ENCODE data around the gene ZEB2. TPM values are rescaled to one million over a fixed set of nuclear protein-coding genes. Genes with fewer than 3 reads are reported as not detected.

The ZEB2 gene
- total and polyA plus RNA-seq, 10 of the 15 experiments (the other 5 are each of a cell fraction or from before 2014, with no cell fraction given): 0.14 to 3.2 (median 0.84) TPM

GRCh38 chr2:144405982-144406788 lies 113.7 kb downstream of the ZEB2 start:
- SMC1A ChIA-PET (ENCODE audit: uncharacterized antibody, unreplicated experiment): interaction anchor here (0.6 to 0.7 kb wide), 3 partner anchors 75 to 1311 kb away, joined by 3 to 4 read pairs (median 3); no protein-coding TSS in a partner anchor

More at GRCh38 chr2:144405982-144406788, 113.7 kb downstream of the ZEB2 start:
- CTCF ChIA-PET: interaction anchor here (1.4 kb wide), 1 partner anchor 43 kb away, joined by 3 read pairs; no protein-coding TSS in a partner anchor
- DNase-seq (ENCODE audit: low read depth, low spot score) (no peak), FAIRE-seq (no peak), ATAC-seq (no peak)
- no peaks in the 10 kb centered on the region for H3K79me2 ChIP-seq (ENCODE audit: control insufficient read depth, insufficient read depth, low read length)
- no peak overlapping the region for H3K27ac ChIP-seq (ENCODE audit: control insufficient read depth, insufficient read depth)
- no peak overlapping the region for H3K9ac ChIP-seq (ENCODE audit: control insufficient read depth, insufficient read depth, low read length)
- intact Hi-C loops (cut with micrococcal nuclease; ENCODE audit: unreplicated experiment) (no loop called here), in situ Hi-C loops (cut with MboI) (no loop called here)
- no peaks in the 10 kb centered on the region for H3K36me3 ChIP-seq (ENCODE audit: control insufficient read depth in 2 of 2, insufficient read depth in 2 of 2, low read length in 1 of 2)
- no peak overlapping the region for H3K4me2 ChIP-seq (ENCODE audit: control insufficient read depth, insufficient read depth)
- WGBS (ENCODE audit: insufficient coverage, insufficient replicate concordance, low lambda C conversion rate, missing lambda C conversion rate): 48% methylated on average over 5 of the region's 5 CpGs
- no peak overlapping the region for H3K4me3 ChIP-seq
- BruUV-seq (replicated peaks): no TSS peak
- no peaks in the 10 kb centered on the region for H3K27me3 ChIP-seq (replicated peaks in 1 of 2; ENCODE audit: control insufficient read depth in 2 of 2, insufficient read depth in 2 of 2, low read length in 1 of 2)
- RAD21 ChIA-PET (ENCODE audit: unreplicated experiment): no interaction called here
- no peaks in the 10 kb centered on the region for H3K4me1 ChIP-seq (ENCODE audit: control insufficient read depth, insufficient read depth, low read length)
- POLR2A ChIA-PET: no interaction called here
- no peak overlapping the region for H2AFZ ChIP-seq (ENCODE audit: control insufficient read depth, low read depth, low read length)
- no peaks in the 10 kb centered on the region for H3K9me3 ChIP-seq (replicated peaks; ENCODE audit: control insufficient read depth, insufficient read depth, low read length)
- TF ChIP-seq MLLT1 (IDR thresholded peaks at IDR 0.05) (no peak), POLR2AphosphoS2 (IDR thresholded peaks at IDR 0.05; ENCODE audit: low read depth, low read length) (no peak), ZBTB33 (IDR thresholded peaks at IDR 0.05) (no peak), WRNIP1 (IDR thresholded peaks at IDR 0.05; ENCODE audit: borderline replicate concordance, low read depth, low read length) (no peak), FOS (IDR thresholded peaks at IDR 0.05; ENCODE audit: borderline replicate concordance, extremely low read depth, insufficient read length) (no peak), TCF7 (IDR thresholded peaks at IDR 0.05; ENCODE audit: borderline replicate concordance) (no peak), NKRF (conservative IDR thresholded peaks at IDR 0.05) (no peak), BCL3 (IDR thresholded peaks at IDR 0.05; ENCODE audit: borderline replicate concordance, insufficient read depth, low read depth, low read length, poor library complexity, severe bottlenecking) (no peak)
- no peaks in the 10 kb centered on the region for H4K20me1 ChIP-seq (ENCODE audit: control insufficient read depth, insufficient read depth)

All from GM12878 (cell line).